Measurements from ENCODE around the gene AP1G1.

DNA sequence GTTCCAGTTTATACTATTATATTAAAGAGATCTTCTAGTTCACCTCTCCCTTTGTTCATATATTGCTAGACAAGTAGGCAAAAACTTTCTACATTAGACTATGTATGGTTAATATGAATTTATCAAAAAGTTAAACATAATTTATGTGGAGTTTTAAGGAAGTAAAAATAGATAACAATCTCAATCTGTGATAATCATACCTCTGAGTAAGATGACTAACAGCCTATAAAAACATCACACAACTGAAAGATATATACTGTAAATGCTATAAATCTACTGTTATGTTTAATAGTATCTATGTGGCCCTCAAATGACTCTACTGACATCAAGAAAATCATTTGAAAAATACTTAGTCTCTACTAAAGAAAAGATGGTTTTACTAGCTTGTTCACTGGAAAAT is 37.1 kb downstream of the AP1G1 start:
- TF ChIP-seq, protein P1, sequence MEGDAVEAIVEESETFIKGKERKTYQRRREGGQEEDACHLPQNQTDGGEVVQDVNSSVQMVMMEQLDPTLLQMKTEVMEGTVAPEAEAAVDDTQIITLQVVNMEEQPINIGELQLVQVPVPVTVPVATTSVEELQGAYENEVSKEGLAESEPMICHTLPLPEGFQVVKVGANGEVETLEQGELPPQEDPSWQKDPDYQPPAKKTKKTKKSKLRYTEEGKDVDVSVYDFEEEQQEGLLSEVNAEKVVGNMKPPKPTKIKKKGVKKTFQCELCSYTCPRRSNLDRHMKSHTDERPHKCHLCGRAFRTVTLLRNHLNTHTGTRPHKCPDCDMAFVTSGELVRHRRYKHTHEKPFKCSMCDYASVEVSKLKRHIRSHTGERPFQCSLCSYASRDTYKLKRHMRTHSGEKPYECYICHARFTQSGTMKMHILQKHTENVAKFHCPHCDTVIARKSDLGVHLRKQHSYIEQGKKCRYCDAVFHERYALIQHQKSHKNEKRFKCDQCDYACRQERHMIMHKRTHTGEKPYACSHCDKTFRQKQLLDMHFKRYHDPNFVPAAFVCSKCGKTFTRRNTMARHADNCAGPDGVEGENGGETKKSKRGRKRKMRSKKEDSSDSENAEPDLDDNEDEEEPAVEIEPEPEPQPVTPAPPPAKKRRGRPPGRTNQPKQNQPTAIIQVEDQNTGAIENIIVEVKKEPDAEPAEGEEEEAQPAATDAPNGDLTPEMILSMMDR (IDR thresholded peaks at IDR 0.05; ENCODE audit: low read depth, low read length, poor library complexity, severe bottlenecking) = no peak
- no peak for TF ChIP-seq EZH2phosphoT487 (IDR thresholded peaks at IDR 0.05; ENCODE audit: borderline replicate concordance, low read length)
